ENCODE measurements around the gene TRIM2. TPM values are rescaled to one million over a fixed set of nuclear protein-coding genes. Genes with fewer than 3 reads are reported as not detected.

The TRIM2 gene

Small RNA genes lying within 50 kb of the gene (small RNA-seq; reads per million reads assigned to genes)
- gene RF00019 (ENCODE audit: insufficient read depth), result not detected
- not detected for gene RN7SL419P (ENCODE audit: insufficient read depth)
- not detected for gene RNU6-1196P (ENCODE audit: insufficient read depth)

Measured in mesendoderm (in vitro differentiated cells).